ENCODE results near the gene F2RL1.
"Not testable (repeated sequence)": the region's sequence is repeated elsewhere in the genome, so short reads cannot be mapped to it uniquely, and the experiment has no call there.

The F2RL1 gene

DNA sequence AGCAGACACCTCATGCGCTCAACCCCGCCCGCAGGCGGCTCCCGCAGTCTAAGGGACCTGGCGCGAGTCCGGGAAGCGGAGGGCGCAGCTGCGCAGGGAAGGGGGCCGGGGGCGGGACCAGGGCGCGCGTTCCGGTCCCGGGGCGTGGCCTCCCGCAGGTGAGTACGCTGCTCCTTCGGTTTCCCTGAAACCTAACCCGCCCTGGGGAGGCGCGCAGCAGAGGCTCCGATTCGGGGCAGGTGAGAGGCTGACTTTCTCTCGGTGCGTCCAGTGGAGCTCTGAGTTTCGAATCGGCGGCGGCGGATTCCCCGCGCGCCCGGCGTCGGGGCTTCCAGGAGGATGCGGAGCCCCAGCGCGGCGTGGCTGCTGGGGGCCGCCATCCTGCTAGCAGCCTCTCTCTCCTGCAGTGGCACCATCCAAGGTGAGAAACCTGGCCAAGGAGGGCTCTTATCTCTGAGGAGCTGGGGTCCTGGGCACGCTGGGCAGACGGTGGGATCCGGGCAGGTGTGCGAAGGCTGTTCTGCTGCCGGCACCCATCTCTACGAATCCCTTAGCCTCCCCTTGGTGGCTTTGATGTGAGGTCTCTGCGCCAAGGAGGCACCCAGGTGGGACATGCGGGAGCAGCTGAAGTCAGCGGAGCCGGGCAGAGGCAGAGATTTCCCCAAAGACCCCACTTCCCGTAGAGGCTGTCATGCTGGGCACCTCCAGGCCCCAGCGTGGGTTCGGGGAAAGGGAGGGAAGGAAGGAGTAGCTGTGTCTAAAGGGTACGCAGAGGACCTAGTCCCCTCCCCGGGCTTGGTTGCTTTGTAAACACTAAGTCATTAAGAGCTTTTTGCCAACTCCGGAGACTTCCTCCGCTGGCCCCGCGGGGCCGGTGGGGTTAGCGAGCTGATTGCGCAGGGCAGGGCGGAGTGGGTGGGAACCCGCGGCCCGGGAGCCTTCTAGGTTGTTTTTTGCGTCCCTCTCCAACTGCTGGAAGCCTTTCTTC is at the start of gene F2RL1:
TSS of gene F2RL1 (plus strand) at position 187 of the 988 bp plus-strand sequence. CDS start at position 340, 153 bp downstream.
- Histone ChIP-seq H3K36me3 (ENCODE audit: control insufficient read depth, insufficient read depth, low read length) (no peaks in the 10 kb centered on the region), H3K27ac (ENCODE audit: low read depth, low read length) (peak within 1 kb of the TSS; percentile 54; the same call in 1 of the 2 replicates), H3K27me3 (ENCODE audit: control insufficient read depth, insufficient read depth, low read length) (peaks cover 12% of the 10 kb centered on the region; the same call in 1 of the 2 replicates), H3K9me3 (ENCODE audit: control insufficient read depth, insufficient read depth, low read depth, low read length) (no peaks in the 10 kb centered on the region), H3K4me3 (ENCODE audit: low read depth, low read length) (peak within 1 kb of the TSS; percentile 97), H3K4me1 (ENCODE audit: control insufficient read depth, insufficient read depth, low read length) (peaks cover 8% of the 10 kb centered on the region), H3K9ac (ENCODE audit: low read length) (peak within 1 kb of the TSS; percentile 95)

DNA sequence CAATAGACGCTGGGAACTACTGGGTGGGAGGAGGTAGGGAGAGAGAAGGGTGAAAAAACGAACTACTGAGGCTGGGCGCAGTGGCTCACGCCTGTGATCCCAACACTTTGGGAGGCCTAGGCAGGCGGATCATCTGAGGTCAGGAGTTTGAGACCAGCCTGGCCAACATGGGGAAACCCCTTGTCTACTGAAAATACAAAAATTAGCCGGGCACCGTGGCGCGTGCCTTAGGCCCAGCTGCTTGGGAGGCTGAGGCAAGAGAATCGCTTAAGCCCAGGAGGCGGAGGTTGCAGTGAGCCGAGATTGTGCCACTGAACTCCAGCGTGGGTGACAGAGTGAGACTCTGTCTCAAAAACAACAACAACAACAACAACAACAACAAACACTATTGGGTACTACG is 47.8 kb upstream of the F2RL1 start:
- not testable (repeated sequence) for H3K4me3 ChIP-seq (ENCODE audit: low read depth, low read length); H3K9me3 ChIP-seq (ENCODE audit: control insufficient read depth, insufficient read depth, low read depth, low read length); H3K27me3 ChIP-seq (ENCODE audit: control insufficient read depth, insufficient read depth, low read length); H3K9ac ChIP-seq (ENCODE audit: low read length); H3K27ac ChIP-seq (ENCODE audit: low read depth, low read length); H3K36me3 ChIP-seq (ENCODE audit: control insufficient read depth, insufficient read depth, low read length); H3K4me1 ChIP-seq (ENCODE audit: control insufficient read depth, insufficient read depth, low read length)

DNA sequence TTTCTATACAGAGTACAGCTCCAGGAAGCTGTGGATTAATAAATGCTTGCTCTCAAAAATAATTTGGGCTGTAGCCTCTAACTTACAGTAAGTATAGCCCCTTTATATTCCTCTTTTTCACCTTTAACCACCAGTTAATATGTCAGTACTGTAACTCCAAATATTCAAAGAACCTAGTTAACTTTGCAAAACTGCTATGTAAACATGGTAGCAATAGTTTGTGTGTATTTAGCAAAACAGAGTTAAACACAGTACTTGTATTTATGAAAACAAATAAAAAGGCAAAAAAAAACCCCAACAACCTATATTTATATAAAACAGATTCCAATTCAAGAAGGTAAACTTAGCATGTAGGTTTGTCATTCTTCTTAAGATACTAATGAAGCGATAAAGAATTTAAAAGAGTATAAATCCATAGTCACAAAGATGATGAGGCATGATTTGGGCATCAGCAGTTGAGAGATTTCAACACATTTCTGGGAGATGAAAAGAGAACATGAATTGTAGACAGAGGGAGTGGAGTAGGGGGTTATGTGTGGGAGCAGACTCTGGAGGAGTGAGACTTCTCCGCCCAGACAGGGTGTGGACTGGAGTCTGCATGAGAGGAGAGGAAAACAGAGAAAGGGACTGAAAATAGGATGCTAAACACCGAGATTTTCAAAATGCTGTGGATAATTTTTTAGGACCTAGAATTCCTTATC is 47.0 kb upstream of the F2RL1 start:
- no peaks in the 10 kb centered on the region for H3K36me3 ChIP-seq (ENCODE audit: control insufficient read depth, insufficient read depth, low read length)
- H3K9me3 ChIP-seq (ENCODE audit: control insufficient read depth, insufficient read depth, low read depth, low read length): no peaks in the 10 kb centered on the region
- no peak overlapping the region for H3K4me3 ChIP-seq (ENCODE audit: low read depth, low read length)
- no peak overlapping the region for H3K27ac ChIP-seq (ENCODE audit: low read depth, low read length)
- no peaks in the 10 kb centered on the region for H3K27me3 ChIP-seq (ENCODE audit: control insufficient read depth, insufficient read depth, low read length)
- H3K9ac ChIP-seq (ENCODE audit: low read length): no peak overlapping the region
- H3K4me1 ChIP-seq (ENCODE audit: control insufficient read depth, insufficient read depth, low read length): no peaks in the 10 kb centered on the region; the same call in 1 of the 2 replicates

DNA sequence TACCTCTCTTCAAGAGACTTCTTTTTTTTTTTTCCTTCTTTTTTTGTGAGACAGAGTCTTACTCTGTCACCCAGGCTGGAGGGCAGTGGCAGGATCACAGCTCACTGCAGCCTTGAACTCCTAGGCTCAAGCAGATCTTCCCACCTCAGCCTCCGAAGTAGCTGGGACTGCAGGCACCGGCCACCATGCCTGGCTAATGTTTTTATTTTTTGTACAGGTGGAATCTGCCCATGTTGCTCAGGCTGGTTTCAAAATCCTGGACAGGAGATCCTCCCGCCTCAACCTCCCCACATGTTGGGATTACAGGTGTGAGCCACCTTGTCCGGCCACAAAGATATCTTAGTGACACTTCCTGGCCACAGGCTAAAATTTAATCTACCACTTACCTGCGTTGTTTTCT is 42.9 kb upstream of the F2RL1 start:
- H3K36me3 ChIP-seq (ENCODE audit: control insufficient read depth, insufficient read depth, low read length): no peaks in the 10 kb centered on the region
- H3K9me3 ChIP-seq (ENCODE audit: control insufficient read depth, insufficient read depth, low read depth, low read length): no peaks in the 10 kb centered on the region
- no peak overlapping the region for H3K27ac ChIP-seq (ENCODE audit: low read depth, low read length)
- no peak overlapping the region for H3K4me3 ChIP-seq (ENCODE audit: low read depth, low read length)
- no peaks in the 10 kb centered on the region for H3K27me3 ChIP-seq (ENCODE audit: control insufficient read depth, insufficient read depth, low read length)
- no peak overlapping the region for H3K9ac ChIP-seq (ENCODE audit: low read length)
- H3K4me1 ChIP-seq (ENCODE audit: control insufficient read depth, insufficient read depth, low read length): peaks cover 8% of the 10 kb centered on the region

DNA sequence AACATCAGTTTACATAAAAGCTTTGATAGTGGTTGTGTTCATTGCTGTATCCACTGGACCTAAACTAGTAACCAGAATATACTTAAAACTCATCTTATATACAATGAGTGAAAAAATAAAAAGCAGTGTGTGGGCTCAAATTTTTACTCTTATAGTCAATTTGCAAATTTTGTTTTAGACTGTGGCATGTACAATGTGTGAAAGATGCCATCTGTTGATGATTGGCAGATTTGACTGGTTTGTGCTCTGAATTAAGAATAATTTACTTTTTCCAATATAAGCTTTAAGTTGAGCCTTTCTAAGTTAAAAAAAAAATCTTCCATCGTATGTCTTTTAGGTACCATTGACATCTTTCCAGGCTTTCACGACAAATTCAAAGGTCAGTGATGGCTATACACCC is 42.4 kb upstream of the F2RL1 start:
- Histone ChIP-seq H3K27me3 (ENCODE audit: control insufficient read depth, insufficient read depth, low read length) (no peaks in the 10 kb centered on the region), H3K36me3 (ENCODE audit: control insufficient read depth, insufficient read depth, low read length) (no peaks in the 10 kb centered on the region), H3K9me3 (ENCODE audit: control insufficient read depth, insufficient read depth, low read depth, low read length) (no peaks in the 10 kb centered on the region), H3K4me3 (ENCODE audit: low read depth, low read length) (no peak overlapping the region), H3K9ac (ENCODE audit: low read length) (no peak overlapping the region), H3K27ac (ENCODE audit: low read depth, low read length) (no peak overlapping the region), H3K4me1 (ENCODE audit: control insufficient read depth, insufficient read depth, low read length) (peaks cover 9% of the 10 kb centered on the region)

- not testable (repeated sequence) for H3K27ac ChIP-seq (ENCODE audit: low read depth, low read length); H3K4me3 ChIP-seq (ENCODE audit: low read depth, low read length); H3K27me3 ChIP-seq (ENCODE audit: control insufficient read depth, insufficient read depth, low read length); H3K9ac ChIP-seq (ENCODE audit: low read length); H3K36me3 ChIP-seq (ENCODE audit: control insufficient read depth, insufficient read depth, low read length); H3K9me3 ChIP-seq (ENCODE audit: control insufficient read depth, insufficient read depth, low read depth, low read length)
- H3K4me1 ChIP-seq (ENCODE audit: control insufficient read depth, insufficient read depth, low read length): peaks cover 33% of the 10 kb centered on the region
Observed at GRCh38 chr5:76780616-76781015, 38.2 kb upstream of the F2RL1 start.

- no peak overlapping the region for H3K9ac ChIP-seq (ENCODE audit: low read length)
- no peaks in the 10 kb centered on the region for H3K36me3 ChIP-seq (ENCODE audit: control insufficient read depth, insufficient read depth, low read length)
Observed at GRCh38 chr5:76781775-76782174, 37.1 kb upstream of the F2RL1 start.

DNA sequence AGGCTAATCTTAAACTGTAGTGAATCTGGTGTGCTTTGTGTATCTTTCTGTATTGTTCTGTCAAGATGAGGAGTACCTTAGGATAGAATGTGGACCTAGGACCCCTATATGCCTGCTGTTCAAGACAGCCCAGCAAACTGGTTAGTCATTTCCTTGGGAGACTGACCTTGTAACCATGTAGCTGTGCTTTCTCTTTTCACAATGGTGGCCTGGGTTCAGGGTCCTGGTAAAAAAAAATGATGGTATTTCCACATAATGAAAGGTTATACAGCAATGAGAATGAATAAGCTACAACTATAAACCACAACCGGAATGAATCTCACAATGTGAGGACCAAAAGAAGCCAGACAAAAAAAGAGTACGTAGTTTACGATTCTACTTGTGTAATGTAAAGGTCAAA is 36.4 kb upstream of the F2RL1 start:
- no peak overlapping the region for H3K9ac ChIP-seq (ENCODE audit: low read length)
- no peak overlapping the region for H3K27ac ChIP-seq (ENCODE audit: low read depth, low read length)
- H3K4me1 ChIP-seq (ENCODE audit: control insufficient read depth, insufficient read depth, low read length): peaks cover 36% of the 10 kb centered on the region
- no peaks in the 10 kb centered on the region for H3K36me3 ChIP-seq (ENCODE audit: control insufficient read depth, insufficient read depth, low read length)
- H3K9me3 ChIP-seq (ENCODE audit: control insufficient read depth, insufficient read depth, low read depth, low read length): no peaks in the 10 kb centered on the region
- H3K4me3 ChIP-seq (ENCODE audit: low read depth, low read length): no peak overlapping the region
- no peaks in the 10 kb centered on the region for H3K27me3 ChIP-seq (ENCODE audit: control insufficient read depth, insufficient read depth, low read length)

More at GRCh38 chr5:76781775-76782174, 37.1 kb upstream of the F2RL1 start:
- Histone ChIP-seq H3K4me1 (ENCODE audit: control insufficient read depth, insufficient read depth, low read length) (peaks cover 33% of the 10 kb centered on the region), H3K9me3 (ENCODE audit: control insufficient read depth, insufficient read depth, low read depth, low read length) (no peaks in the 10 kb centered on the region), H3K27ac (ENCODE audit: low read depth, low read length) (no peak overlapping the region), H3K4me3 (ENCODE audit: low read depth, low read length) (no peak overlapping the region), H3K27me3 (ENCODE audit: control insufficient read depth, insufficient read depth, low read length) (no peaks in the 10 kb centered on the region)

DNA sequence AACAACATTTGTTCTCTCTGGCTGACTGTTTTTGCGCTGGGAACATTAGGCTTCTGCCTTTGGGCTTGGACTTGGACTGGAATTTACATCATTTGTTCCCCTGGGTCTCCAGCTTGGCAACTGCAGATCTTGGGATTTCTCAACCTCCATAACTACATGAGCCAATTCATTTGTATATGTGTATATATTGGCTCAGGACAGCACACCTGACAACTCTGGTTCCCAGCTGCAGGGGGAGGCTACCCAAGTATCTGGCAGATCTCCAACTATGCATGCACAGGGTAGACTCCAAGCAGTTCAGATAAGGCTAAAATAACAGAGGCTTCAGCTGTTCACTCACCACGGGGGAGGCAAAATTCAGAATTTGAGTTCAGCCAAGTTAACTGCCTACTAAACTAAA is 31.6 kb upstream of the F2RL1 start:
- Histone ChIP-seq H3K9ac (ENCODE audit: low read length) (no peak overlapping the region), H3K4me1 (ENCODE audit: control insufficient read depth, insufficient read depth, low read length) (peaks cover 53% of the 10 kb centered on the region), H3K27me3 (ENCODE audit: control insufficient read depth, insufficient read depth, low read length) (no peaks in the 10 kb centered on the region), H3K9me3 (ENCODE audit: control insufficient read depth, insufficient read depth, low read depth, low read length) (no peaks in the 10 kb centered on the region; the same call in 1 of the 2 replicates), H3K36me3 (ENCODE audit: control insufficient read depth, insufficient read depth, low read length) (no peaks in the 10 kb centered on the region), H3K27ac (ENCODE audit: low read depth, low read length) (no peak overlapping the region), H3K4me3 (ENCODE audit: low read depth, low read length) (no peak overlapping the region)

DNA sequence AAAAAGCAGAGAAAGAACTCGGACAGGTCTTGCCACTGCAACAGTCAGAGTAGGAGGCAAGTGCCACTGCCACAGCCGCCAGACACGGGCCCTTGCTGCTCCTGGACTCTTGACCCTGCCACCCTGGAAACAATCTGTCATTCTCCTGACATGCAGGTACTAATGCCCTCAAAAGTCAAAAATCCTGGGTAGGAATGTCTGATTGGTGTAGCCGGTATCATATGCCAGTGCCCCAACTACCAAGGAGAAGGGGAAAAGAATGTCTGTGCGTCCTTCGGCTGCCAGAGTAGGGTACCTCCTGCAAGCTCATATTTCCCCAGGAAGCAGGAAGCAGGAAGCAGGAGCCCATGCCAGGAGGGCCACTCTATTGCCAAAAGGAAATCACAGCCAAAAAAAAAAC is 30.5 kb upstream of the F2RL1 start:
- Histone ChIP-seq H3K9ac (ENCODE audit: low read length) (no peak overlapping the region), H3K4me1 (ENCODE audit: control insufficient read depth, insufficient read depth, low read length) (peaks cover 49% of the 10 kb centered on the region), H3K27ac (ENCODE audit: low read depth, low read length) (no peak overlapping the region; the same call in 1 of the 2 replicates), H3K27me3 (ENCODE audit: control insufficient read depth, insufficient read depth, low read length) (no peaks in the 10 kb centered on the region), H3K4me3 (ENCODE audit: low read depth, low read length) (no peak overlapping the region), H3K36me3 (ENCODE audit: control insufficient read depth, insufficient read depth, low read length) (no peaks in the 10 kb centered on the region), H3K9me3 (ENCODE audit: control insufficient read depth, insufficient read depth, low read depth, low read length) (no peaks in the 10 kb centered on the region; the same call in 1 of the 2 replicates)

DNA sequence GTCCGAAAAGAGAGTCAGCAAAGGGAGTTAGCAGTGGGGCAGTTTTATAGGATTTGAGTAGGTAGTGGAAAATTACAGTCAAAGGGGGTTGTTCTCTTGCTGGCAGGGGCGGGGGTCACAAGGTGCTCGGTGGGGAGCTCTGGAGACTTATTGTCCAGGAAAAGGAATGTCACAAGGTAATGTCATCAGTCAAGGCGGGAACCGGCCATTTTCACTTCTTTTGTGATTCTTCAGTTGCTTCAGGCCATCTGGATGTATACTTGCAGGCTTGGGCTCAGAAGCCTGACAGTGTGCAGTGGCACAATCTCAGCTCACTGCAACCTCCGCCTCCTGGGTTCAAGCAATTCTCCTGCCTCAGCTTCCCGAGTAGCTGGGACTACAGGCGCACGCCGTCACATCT is 29.6 kb upstream of the F2RL1 start:
- H3K36me3 ChIP-seq (ENCODE audit: control insufficient read depth, insufficient read depth, low read length); H3K9me3 ChIP-seq (ENCODE audit: control insufficient read depth, insufficient read depth, low read depth, low read length); H3K4me3 ChIP-seq (ENCODE audit: low read depth, low read length); H3K27me3 ChIP-seq (ENCODE audit: control insufficient read depth, insufficient read depth, low read length): not testable (repeated sequence)
- H3K4me1 ChIP-seq (ENCODE audit: control insufficient read depth, insufficient read depth, low read length): peaks cover 40% of the 10 kb centered on the region
- peak overlapping the region; percentile 60; the same call in 1 of the 2 replicates for H3K27ac ChIP-seq (ENCODE audit: low read depth, low read length)
- peak overlapping the region; percentile 66 for H3K9ac ChIP-seq (ENCODE audit: low read length)

Measured in HUES6 (cell line).